GM12874 (cell line): ENCODE results near the gene TMEM163.

ENCODE experiments used
- CTCF ChIP-seq: IDR thresholded peaks from 2 replicates; pipeline ENCODE4 v1.5.1; 2011; ENCODE audit warnings: low read depth, mild to moderate bottlenecking, control low read depth, low read length, moderate library complexity; ENCODE audit not compliant: insufficient read depth

Gene TMEM163

GRCh38 chr2:134449157-134449556, 269.6 kb downstream of the TMEM163 start:
- TF ChIP-seq CTCF: no peak

GRCh38 chr2:134448650-134449049, 270.1 kb downstream of the TMEM163 start:
- TF ChIP-seq CTCF: no peak

- TF ChIP-seq CTCF: no peak
Observed at GRCh38 chr2:134447669-134448068, 271.1 kb downstream of the TMEM163 start.

GRCh38 chr2:134446383-134447017, 272.3 kb downstream of the TMEM163 start:
- no peak for TF ChIP-seq CTCF

- no peak for TF ChIP-seq CTCF
Observed at GRCh38 chr2:134445985-134446382, 272.8 kb downstream of the TMEM163 start.

- TF ChIP-seq CTCF: no peak
Observed at GRCh38 chr2:134445116-134445515, 273.7 kb downstream of the TMEM163 start.

- TF ChIP-seq CTCF: no peak
Observed at GRCh38 chr2:134443814-134444480, 274.9 kb downstream of the TMEM163 start.
